ENCODE data around the gene NLRP3.
"Not testable (repeated sequence)": the region's sequence is repeated elsewhere in the genome, so short reads cannot be mapped to it uniquely, and the experiment has no call there.

DNA sequence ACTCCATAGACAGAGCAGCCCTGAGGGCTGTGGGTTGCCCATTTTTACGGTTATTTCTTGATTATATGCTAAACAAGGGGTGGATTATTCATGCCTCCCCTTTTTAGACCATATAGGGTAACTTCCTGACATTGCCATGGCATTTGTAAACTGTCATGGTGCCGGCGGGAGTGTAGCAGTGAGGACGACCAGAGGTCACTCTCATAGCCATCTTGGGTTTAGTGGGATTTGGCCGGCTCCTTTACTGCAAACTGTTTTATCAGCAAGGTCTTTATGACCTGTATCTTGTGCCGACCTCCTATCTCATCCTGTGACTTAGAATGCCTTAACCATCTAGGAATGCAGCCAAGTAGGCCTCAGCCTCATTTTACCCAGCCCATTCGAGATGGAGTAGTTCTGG, 38.3 kb upstream of the NLRP3 start:
- not testable (repeated sequence) for TF ChIP-seq ZNF800 (CRISPR knock-in tag; IDR thresholded peaks at IDR 0.05); CTCF (CRISPR knock-in tag; IDR thresholded peaks at IDR 0.05); ZBTB2 (CRISPR knock-in tag; IDR thresholded peaks at IDR 0.05; ENCODE audit: low read depth); RAD21 (CRISPR knock-in tag; IDR thresholded peaks at IDR 0.05); MXI1 (IDR thresholded peaks at IDR 0.05; ENCODE audit: borderline replicate concordance, low read depth, low read length); ETV5 (CRISPR knock-in tag; IDR thresholded peaks at IDR 0.05; ENCODE audit: borderline replicate concordance); NFYB (CRISPR knock-in tag; IDR thresholded peaks at IDR 0.05); IRF2 (CRISPR knock-in tag; IDR thresholded peaks at IDR 0.05)

Data from HepG2 (cell line).